ENCODE data around the gene HNRNPDL.

Gene HNRNPDL

DNA sequence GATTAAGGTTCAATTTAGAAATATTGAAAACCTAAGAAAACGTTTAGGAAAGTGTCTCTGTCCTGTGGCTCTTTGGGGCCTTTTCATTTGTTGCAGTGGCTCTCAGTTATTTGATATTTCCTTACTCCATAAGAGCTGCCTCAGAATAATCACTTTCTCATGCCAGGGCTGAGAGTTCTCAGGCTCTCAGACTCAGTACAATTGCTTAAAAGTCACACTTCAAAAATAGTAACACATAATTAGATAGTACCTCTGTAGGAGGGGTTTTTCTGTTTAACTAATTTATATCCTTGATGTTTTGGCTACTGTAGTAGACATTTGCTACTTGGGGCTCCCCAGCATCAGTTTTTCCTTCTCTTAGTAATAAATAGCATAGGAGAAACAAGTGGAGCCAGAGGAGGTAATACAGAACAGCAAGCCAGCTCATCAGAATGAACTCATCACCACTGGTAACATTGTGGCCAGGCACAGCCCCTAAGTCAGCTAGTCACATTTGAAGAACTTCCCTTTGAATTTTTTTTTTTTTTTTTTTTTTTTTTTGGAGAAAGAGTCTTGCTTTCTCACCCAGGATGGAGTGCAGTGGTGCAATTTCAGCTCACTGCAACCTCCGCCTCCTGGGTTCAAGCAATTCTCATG, 48.5 kb downstream of the HNRNPDL start:
- no peak for DNase-seq

DNA sequence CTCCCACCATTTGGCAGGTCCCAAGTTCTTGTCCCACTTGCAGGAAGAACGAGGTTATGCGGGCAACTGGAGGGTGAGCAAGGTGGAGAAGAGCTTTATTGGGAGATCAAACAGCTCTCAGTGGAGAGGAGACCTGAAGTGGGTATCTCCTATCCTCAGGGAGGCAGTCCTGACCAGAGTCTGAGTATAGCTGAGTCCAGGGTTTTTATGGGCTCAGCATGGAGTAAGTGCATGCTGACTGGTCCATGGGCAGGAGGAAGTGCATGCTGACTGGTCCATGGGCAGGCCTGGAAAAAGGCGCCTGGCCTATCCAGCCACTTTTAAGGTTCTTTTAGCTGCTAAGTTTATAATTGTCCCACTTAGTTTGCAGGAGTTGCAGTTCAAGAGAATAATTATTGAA, 49.0 kb downstream of the HNRNPDL start:
- DNase-seq, result no peak

DNA sequence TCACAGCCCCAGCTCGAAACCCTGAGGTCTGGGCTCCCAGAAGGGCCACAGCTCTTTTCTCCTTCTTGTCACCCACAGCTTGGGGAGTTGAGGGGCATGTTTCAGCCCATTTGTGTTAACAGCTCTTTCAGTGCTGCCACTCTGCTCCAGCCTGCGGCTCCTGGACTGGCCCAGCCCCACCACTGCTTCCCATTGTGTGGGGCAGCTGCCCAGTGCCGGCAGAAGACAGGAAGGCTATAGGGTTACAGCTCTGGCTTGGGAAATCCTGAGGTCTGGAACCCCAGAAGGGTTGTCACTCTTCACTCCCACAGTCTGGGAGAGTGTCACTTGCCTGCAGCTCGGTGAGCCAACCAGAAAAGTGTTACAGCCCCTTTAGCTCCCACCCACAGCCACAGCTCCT, 49.4 kb downstream of the HNRNPDL start:
- no peak for DNase-seq

DNA sequence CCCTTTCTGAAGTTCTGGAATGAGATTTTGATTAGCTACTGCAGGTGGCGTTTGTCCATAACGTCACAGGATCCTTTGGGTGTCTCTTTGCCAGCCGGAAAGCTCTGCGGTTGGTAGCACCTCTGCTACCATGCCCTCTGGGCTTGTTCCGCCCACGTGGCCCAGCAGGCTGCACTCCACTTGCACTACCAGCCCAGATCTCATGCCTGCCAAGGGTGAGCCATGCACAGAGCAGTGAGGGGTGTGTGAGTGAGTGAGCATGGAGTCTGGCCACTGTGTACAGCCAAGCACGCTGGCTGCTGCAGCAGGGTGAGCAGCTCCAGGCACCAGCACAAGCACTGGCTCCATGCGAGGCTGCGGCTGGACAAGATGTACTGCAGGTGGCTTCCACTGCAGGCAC, 49.9 kb downstream of the HNRNPDL start:
- DNase-seq, result no peak

DNA sequence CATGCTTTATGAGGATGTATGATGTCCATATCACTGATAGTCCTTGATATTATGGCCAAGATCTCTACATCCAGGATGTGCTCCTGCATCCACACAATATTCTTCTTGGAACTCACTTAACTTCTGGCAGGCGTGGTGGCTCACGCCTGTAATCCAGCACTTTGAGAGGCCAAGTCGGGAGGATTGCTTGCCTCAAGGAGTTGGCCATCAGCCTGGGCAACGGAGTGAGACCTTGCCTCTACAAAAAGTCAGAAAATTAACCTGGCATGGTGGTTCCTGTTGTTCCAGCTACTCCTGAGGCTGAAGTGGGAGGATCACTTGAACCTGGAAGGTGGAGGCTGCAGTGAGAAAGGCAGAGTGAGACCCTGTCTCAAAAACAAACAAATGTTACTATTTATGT, 54.2 kb downstream of the HNRNPDL start:
- no peak for DNase-seq

DNA sequence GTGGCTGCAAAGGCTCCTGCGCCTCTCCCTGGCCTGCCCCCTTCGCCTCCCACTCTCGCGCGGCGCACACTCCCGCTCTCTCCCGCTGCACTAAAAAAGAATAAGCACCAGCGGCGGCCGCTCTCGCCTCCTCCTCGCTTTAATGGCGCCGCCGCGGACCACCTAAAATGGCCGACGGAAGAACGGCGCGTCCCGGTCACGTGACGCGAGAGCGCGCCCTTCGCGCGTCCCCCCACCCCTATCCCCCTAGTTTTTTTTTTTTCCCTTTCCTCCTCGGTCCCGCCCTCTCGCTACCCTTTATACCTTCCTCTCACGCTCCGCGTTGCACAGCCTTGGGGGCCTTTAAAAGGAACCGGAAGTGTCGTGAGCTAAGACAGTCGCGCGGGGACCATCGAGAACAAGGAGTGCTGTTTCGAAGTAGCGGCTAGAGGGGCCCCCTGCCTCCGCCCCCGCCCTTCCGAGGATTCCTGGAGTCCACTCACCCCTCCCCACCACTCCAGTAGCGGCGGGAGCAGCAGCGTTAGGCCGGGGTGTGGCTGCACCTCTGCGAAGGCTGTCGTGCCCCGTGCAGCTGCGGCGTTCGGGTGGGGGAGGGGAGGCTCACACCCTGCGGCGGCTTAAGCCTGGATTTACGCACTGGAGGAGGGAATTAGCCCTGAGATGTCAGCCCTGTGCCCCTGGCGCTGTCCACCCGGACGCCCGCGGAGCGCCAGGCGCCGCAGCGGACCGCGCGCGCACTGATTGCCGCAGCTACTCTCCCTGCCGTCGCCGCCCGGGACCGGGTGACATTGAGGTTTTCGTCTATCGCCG, 56.2 kb downstream of the HNRNPDL start, which contains the start of gene HNRNPD:
Gene HNRNPD, minus strand, starts transcription at position 176 of the 810 bp plus-strand sequence. CDS start 313 bp downstream, outside the sequence.
- DNase-seq, result peak; percentile 98

DNA sequence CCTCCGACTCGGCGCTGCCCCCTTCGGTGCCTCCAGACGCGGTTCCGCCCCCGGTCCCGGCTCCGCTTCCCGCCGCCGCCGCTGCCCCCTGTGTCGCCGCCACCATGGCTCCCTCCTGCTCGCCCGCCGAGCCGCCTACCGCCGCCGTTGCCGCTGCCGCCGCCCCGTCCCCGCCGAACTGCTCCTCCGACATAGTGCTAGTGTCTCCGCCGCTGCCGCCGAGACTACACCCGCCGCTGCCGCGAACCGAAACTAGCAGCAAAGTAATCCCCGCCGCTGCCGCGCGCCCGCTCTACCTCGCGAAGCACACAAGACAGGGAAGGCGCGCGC, 56.8 kb downstream of the HNRNPDL start:
- DNase-seq, result no peak
